ENCODE measurements around the gene USP37. TPM values are rescaled to one million over a fixed set of nuclear protein-coding genes. Genes with fewer than 3 reads are reported as not detected.

Gene USP37
- total RNA-seq, 1 donor from 2014 or later: 6.4 TPM

GRCh38 chr2:218476676-218477075 is 91.5 kb downstream of the USP37 start:
- no peak overlapping the region for H2AFZ ChIP-seq (ENCODE audit: low read depth, low read length)
- no peak for TF ChIP-seq EZH2 (IDR thresholded peaks at IDR 0.05; ENCODE audit: insufficient read depth, low read length)
- TF ChIP-seq CTCF (IDR thresholded peaks at IDR 0.05; ENCODE audit: insufficient read depth, low read depth, low read length): no peak
- H3K4me1 ChIP-seq (ENCODE audit: insufficient read depth, low read length): no peaks in the 10 kb centered on the region
- H3K79me2 ChIP-seq (ENCODE audit: insufficient read depth, low read length): no peaks in the 10 kb centered on the region
- Mint-ChIP-seq H3K4me3 (ENCODE audit: unreplicated experiment) (no peak overlapping the region), H3K4me1 (ENCODE audit: low read depth, unreplicated experiment) (no peaks in the 10 kb centered on the region), H3K27me3 (ENCODE audit: low read depth, unreplicated experiment) (no peaks in the 10 kb centered on the region), H3K9me3 (ENCODE audit: unreplicated experiment) (no peaks in the 10 kb centered on the region), H3K36me3 (ENCODE audit: low read depth, unreplicated experiment) (peaks cover 5% of the 10 kb centered on the region), H3K27ac (ENCODE audit: unreplicated experiment) (no peak overlapping the region)
- peaks cover 25% of the 10 kb centered on the region for H3K36me3 ChIP-seq (ENCODE audit: insufficient read depth, low read length)
- H3K9me3 ChIP-seq (ENCODE audit: insufficient read depth, low read depth, low read length): no peaks in the 10 kb centered on the region
- no peaks in the 10 kb centered on the region for H3K27me3 ChIP-seq (ENCODE audit: insufficient read depth, low read length)
- no peak for FAIRE-seq
- no peak overlapping the region for H3K27ac ChIP-seq (ENCODE audit: low read depth, low read length)
- no peak for DNase-seq (ENCODE audit: low read depth)
- H3K4me2 ChIP-seq (ENCODE audit: low read length): no peak overlapping the region
- H4K20me1 ChIP-seq (ENCODE audit: insufficient read depth, low read length): no peaks in the 10 kb centered on the region
- no peak overlapping the region for H3K9ac ChIP-seq (ENCODE audit: low read length)
- H3K4me3 ChIP-seq (ENCODE audit: insufficient read depth, low read depth, low read length): no peak overlapping the region

GRCh38 chr2:218474527-218474926 is 93.6 kb downstream of the USP37 start:
- Mint-ChIP-seq H3K27me3 (ENCODE audit: low read depth, unreplicated experiment) (no peaks in the 10 kb centered on the region), H3K36me3 (ENCODE audit: low read depth, unreplicated experiment) (peaks cover 5% of the 10 kb centered on the region), H3K27ac (ENCODE audit: unreplicated experiment) (no peak overlapping the region), H3K4me1 (ENCODE audit: low read depth, unreplicated experiment) (no peaks in the 10 kb centered on the region), H3K4me3 (ENCODE audit: unreplicated experiment) (no peak overlapping the region), H3K9me3 (ENCODE audit: unreplicated experiment) (no peaks in the 10 kb centered on the region)
- Histone ChIP-seq H2AFZ (ENCODE audit: low read depth, low read length) (no peak overlapping the region), H3K4me3 (ENCODE audit: insufficient read depth, low read depth, low read length) (no peak overlapping the region), H3K9me3 (ENCODE audit: insufficient read depth, low read depth, low read length) (no peaks in the 10 kb centered on the region), H3K27me3 (ENCODE audit: insufficient read depth, low read length) (no peaks in the 10 kb centered on the region), H3K4me2 (ENCODE audit: low read length) (no peak overlapping the region), H3K79me2 (ENCODE audit: insufficient read depth, low read length) (no peaks in the 10 kb centered on the region), H3K9ac (ENCODE audit: low read length) (no peak overlapping the region), H3K27ac (ENCODE audit: low read depth, low read length) (no peak overlapping the region), H4K20me1 (ENCODE audit: insufficient read depth, low read length) (no peaks in the 10 kb centered on the region), H3K4me1 (ENCODE audit: insufficient read depth, low read length) (no peaks in the 10 kb centered on the region), H3K36me3 (ENCODE audit: insufficient read depth, low read length) (peaks cover 22% of the 10 kb centered on the region)
- FAIRE-seq (no peak), DNase-seq (ENCODE audit: low read depth) (no peak)
- TF ChIP-seq EZH2 (IDR thresholded peaks at IDR 0.05; ENCODE audit: insufficient read depth, low read length) (no peak), CTCF (IDR thresholded peaks at IDR 0.05; ENCODE audit: insufficient read depth, low read depth, low read length) (no peak)

- Mint-ChIP-seq H3K27ac (ENCODE audit: unreplicated experiment) (no peak overlapping the region), H3K36me3 (ENCODE audit: low read depth, unreplicated experiment) (peaks cover 5% of the 10 kb centered on the region), H3K4me1 (ENCODE audit: low read depth, unreplicated experiment) (no peaks in the 10 kb centered on the region), H3K9me3 (ENCODE audit: unreplicated experiment) (no peaks in the 10 kb centered on the region), H3K4me3 (ENCODE audit: unreplicated experiment) (no peak overlapping the region), H3K27me3 (ENCODE audit: low read depth, unreplicated experiment) (no peaks in the 10 kb centered on the region)
- H3K36me3 ChIP-seq (ENCODE audit: insufficient read depth, low read length): peaks cover 19% of the 10 kb centered on the region
- no peaks in the 10 kb centered on the region for H3K27me3 ChIP-seq (ENCODE audit: insufficient read depth, low read length)
- no peaks in the 10 kb centered on the region for H3K9me3 ChIP-seq (ENCODE audit: insufficient read depth, low read depth, low read length)
- DNase-seq (ENCODE audit: low read depth): no peak
- H3K4me2 ChIP-seq (ENCODE audit: low read length): no peak overlapping the region
- H3K4me3 ChIP-seq (ENCODE audit: insufficient read depth, low read depth, low read length): no peak overlapping the region
- TF ChIP-seq EZH2 (IDR thresholded peaks at IDR 0.05; ENCODE audit: insufficient read depth, low read length) (no peak), CTCF (IDR thresholded peaks at IDR 0.05; ENCODE audit: insufficient read depth, low read depth, low read length) (no peak)
- H3K27ac ChIP-seq (ENCODE audit: low read depth, low read length): no peak overlapping the region
- no peak for FAIRE-seq
- H2AFZ ChIP-seq (ENCODE audit: low read depth, low read length): no peak overlapping the region
- no peaks in the 10 kb centered on the region for H4K20me1 ChIP-seq (ENCODE audit: insufficient read depth, low read length)
- H3K79me2 ChIP-seq (ENCODE audit: insufficient read depth, low read length): no peaks in the 10 kb centered on the region
- H3K4me1 ChIP-seq (ENCODE audit: insufficient read depth, low read length): no peaks in the 10 kb centered on the region
- H3K9ac ChIP-seq (ENCODE audit: low read length): no peak overlapping the region
Measured at GRCh38 chr2:218472988-218473387, 95.2 kb downstream of the USP37 start.
